ENCODE results near the gene CASS4.

The CASS4 gene

DNA sequence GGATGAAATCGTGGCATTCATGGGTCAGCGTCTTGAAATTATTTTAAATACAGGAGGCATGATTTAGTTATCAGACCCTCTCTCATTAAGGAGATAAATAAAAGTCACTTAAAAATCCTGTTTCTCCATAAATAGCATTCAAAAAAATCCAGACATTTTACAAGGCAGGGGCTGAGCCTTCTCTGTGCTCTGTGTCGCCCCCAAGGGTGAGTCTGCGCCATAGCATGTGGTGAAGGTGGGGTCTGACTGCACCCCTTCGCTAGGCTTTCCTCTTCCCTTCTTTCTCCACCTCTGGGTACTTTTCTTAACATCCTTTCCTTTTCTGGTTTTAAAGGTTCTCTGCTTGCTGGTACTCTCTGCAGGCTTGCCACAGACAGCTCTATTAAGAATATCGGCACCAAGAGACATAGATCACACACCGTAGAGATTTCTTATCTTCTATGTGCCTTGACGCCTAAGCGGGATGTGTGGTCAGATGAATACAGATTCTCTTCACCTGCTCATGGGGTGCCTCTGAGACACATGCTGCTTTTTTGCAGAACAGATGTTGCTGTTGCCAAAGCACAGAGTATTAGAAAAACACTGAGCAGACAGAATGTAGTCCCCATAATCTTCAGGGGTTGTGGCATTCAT, 92.4 kb downstream of the CASS4 start:
- DNase-seq, result no peak

DNA sequence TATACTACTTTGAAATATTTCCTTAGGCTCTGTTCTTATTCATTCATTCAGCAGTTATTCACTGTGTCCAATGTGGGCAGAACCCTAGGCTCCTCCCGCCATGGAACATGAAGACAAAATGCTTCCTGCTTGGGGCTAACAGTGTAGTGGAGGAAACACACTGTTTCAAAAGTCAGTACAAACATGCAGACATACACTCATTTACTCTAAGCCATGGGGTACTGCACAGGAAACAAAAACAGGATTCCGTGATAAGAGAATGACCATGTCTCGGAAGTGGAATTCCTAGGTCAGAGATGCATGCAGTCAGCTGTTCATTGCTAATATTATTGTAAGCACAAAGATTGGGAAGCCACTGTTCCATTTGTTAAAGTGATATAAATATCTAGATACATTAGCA, 94.0 kb downstream of the CASS4 start:
- DNase-seq, result no peak
